Activated CD4-positive, alpha-beta memory T cell treated with anti-CD3 and anti-CD28 coated beads for 36 hours (primary cell): ENCODE measurements around the gene PRRG2. TPM values are rescaled to one million over a fixed set of nuclear protein-coding genes. Genes with fewer than 3 reads are reported as not detected.
"Not testable (repeated sequence)": the region's sequence is repeated elsewhere in the genome, so short reads cannot be mapped to it uniquely, and the experiment has no call there.

Experiments
- CTCF ChIA-PET: fragments of 350-600 bp; sonication (Branson Sonifier 250); formaldehyde crosslinking; loops from one replicate; lab custom pipeline; 2021; ENCODE audit warnings: antibody characterized with exemption, inconsistent platforms; lab: Charles Lee
- POLR2A ChIA-PET: fragments of 350-600 bp; sonication (Branson Sonifier 250); formaldehyde crosslinking; loops from one replicate; lab custom pipeline; 2021; ENCODE audit warnings: antibody characterized with exemption; lab: Charles Lee
- DNase-seq: peaks from one replicate; pipeline ENCODE4 v3.0.0-alpha.2; 2020
- H3K27ac Mint-ChIP-seq: one replicate; pipeline ENCODE4 v1.8.0; 2021; ENCODE audit warnings: mixed read lengths
- H3K27me3 Mint-ChIP-seq: one replicate; pipeline ENCODE4 v1.8.0; 2021; ENCODE audit warnings: mixed read lengths
- H3K36me3 Mint-ChIP-seq: one replicate; pipeline ENCODE4 v1.8.0; 2021; ENCODE audit warnings: mixed read lengths
- H3K4me1 Mint-ChIP-seq: one replicate; pipeline ENCODE4 v1.8.0; 2021; ENCODE audit warnings: low read depth, mixed read lengths
- H3K4me3 Mint-ChIP-seq: one replicate; pipeline ENCODE4 v1.8.0; 2021; ENCODE audit warnings: mild to moderate bottlenecking, mixed read lengths
- H3K9me3 Mint-ChIP-seq: one replicate; pipeline ENCODE4 v1.8.0; 2021; ENCODE audit warnings: mixed read lengths
- intact Hi-C: fragments of 100-400 bp; cut with micrococcal nuclease; formaldehyde crosslinking; loops from one replicate; pipeline ENCODE4 v1.15.1; 2023
- total RNA-seq, 2 experiments: library from RNA; stranded (reverse); gene quantifications; one replicate each; pipeline ENCODE4 v1.2.3, GENCODE V29; 2021

The PRRG2 gene
- total RNA-seq, 2 experiments from 2014 or later: 0.85 to 1.5 TPM

DNA sequence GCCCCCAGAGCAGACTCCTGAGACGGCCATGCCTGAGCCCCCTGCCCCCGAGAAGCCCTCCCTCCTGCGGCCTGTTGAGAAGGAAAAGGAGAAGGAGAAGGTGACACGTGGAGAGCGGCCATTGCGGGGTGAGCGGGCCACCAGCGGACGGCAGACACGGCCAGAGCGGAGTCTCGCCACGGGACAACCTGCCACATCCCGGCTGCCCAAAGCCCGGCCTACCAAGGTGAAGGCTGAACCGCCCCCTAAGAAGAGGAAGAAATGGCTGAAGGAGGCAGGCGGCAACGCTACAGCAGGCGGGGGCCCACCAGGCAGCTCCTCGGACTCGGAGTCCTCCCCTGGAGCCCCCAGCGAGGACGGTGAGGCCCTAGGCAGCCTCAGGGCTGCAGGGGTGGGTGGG lies 34.7 kb downstream of the PRRG2 start:
- H3K4me3 Mint-ChIP-seq: no peak overlapping the region
- peaks cover 14% of the 10 kb centered on the region for H3K4me1 Mint-ChIP-seq
- intact Hi-C loops: no loop called here
- H3K36me3 Mint-ChIP-seq: peaks cover 36% of the 10 kb centered on the region
- no peak for DNase-seq
- CTCF ChIA-PET: no interaction called here
- no peaks in the 10 kb centered on the region for H3K9me3 Mint-ChIP-seq
- H3K27ac Mint-ChIP-seq: no peak overlapping the region
- POLR2A ChIA-PET: interaction anchor here (2.1 kb wide), 1 partner anchor 28 kb away, joined by 4 read pairs; no protein-coding TSS in a partner anchor
- no peaks in the 10 kb centered on the region for H3K27me3 Mint-ChIP-seq

DNA sequence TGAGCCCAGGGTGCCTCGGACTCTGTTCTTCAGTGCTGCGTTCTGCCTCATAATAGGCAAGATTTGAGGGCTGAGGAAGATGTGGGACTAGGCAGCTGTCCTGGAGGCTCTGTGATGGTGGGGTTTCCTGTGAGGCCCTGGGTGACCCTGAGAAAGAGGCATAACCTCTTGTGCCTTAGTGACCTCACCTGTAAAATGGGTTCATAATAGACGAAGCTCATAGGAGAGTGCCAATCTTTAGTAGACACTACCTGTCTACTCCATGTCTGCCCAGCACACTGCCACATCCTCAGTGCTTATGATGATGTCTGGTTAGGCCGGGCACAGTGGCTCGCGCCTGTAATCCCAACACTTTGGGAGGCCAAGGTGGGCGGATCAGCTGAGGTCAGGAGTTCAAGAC lies 35.4 kb downstream of the PRRG2 start:
- POLR2A ChIA-PET: interaction anchor here (2.1 kb wide), 1 partner anchor 27 kb away, joined by 4 read pairs; no protein-coding TSS in a partner anchor
- Mint-ChIP-seq H3K4me3 (no peak overlapping the region), H3K27ac (no peak overlapping the region), H3K9me3 (no peaks in the 10 kb centered on the region), H3K27me3 (no peaks in the 10 kb centered on the region), H3K36me3 (peaks cover 36% of the 10 kb centered on the region), H3K4me1 (peaks cover 14% of the 10 kb centered on the region)
- CTCF ChIA-PET: interaction anchor here (0.8 to 3.0 kb wide), 2 partner anchors 56 to 64 kb away, joined by 3 to 14 read pairs; no protein-coding TSS in a partner anchor
- DNase-seq: no peak
- intact Hi-C loops: no loop called here

DNA sequence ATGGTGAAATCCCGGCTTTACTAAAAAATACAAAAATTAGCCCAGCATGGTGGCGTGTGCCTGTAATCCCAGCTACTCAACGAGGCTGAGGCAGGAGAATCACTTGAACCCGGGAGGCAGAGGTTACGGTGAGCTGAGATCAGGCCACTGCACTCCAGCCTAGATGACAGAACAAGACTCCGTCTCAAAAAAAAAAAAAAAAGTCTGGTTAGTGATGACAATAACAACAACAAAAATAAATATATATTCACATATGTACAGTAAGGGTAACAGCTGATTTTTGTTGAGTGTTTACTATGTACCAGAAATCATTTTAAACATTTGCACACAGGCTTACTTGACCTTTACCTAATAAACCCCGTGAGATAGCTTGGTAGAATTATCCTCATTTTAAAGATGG lies 35.8 kb downstream of the PRRG2 start:
- Mint-ChIP-seq H3K27ac (no peak overlapping the region), H3K36me3 (peaks cover 36% of the 10 kb centered on the region), H3K9me3 (no peaks in the 10 kb centered on the region), H3K4me1 (peaks cover 14% of the 10 kb centered on the region), H3K27me3 (no peaks in the 10 kb centered on the region), H3K4me3 (no peak overlapping the region)
- intact Hi-C loops: no loop called here
- ChIA-PET POLR2A (interaction anchor here (2.1 kb wide), 1 partner anchor 27 kb away, joined by 4 read pairs; no protein-coding TSS in a partner anchor), CTCF (interaction anchor here (0.8 to 3.0 kb wide), 2 partner anchors 55 to 64 kb away, joined by 3 to 14 read pairs; no protein-coding TSS in a partner anchor)
- no peak for DNase-seq

DNA sequence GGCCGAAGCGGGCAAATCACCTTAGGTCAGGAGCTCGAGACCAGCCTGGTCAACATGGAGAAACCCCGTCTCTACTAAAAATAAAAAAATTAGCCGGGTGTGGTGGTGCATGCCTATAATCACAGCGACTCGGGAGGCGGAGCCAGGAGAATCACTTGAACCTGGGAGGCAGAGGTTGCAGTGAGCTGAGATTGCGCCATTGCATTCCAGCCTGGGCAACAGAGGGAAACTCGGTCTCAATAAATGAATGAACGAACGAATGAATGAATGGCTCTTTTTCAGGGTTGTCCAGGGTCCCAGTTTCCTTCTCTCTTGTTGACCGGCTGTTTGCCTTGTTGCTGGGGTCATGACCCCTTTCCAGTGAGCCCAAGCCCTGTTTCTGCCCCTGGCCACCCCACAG lies 36.7 kb downstream of the PRRG2 start:
- H3K27ac Mint-ChIP-seq, intact Hi-C loops, DNase-seq, H3K27me3 Mint-ChIP-seq, H3K4me3 Mint-ChIP-seq, H3K9me3 Mint-ChIP-seq: not testable (repeated sequence)
- CTCF ChIA-PET: interaction anchor here (3.0 kb wide), 1 partner anchor 54 kb away, joined by 14 read pairs; no protein-coding TSS in a partner anchor
- Mint-ChIP-seq H3K36me3 (peaks cover 36% of the 10 kb centered on the region), H3K4me1 (peaks cover 14% of the 10 kb centered on the region)
- POLR2A ChIA-PET: interaction anchor here (2.1 kb wide), 1 partner anchor 26 kb away, joined by 4 read pairs; no protein-coding TSS in a partner anchor

DNA sequence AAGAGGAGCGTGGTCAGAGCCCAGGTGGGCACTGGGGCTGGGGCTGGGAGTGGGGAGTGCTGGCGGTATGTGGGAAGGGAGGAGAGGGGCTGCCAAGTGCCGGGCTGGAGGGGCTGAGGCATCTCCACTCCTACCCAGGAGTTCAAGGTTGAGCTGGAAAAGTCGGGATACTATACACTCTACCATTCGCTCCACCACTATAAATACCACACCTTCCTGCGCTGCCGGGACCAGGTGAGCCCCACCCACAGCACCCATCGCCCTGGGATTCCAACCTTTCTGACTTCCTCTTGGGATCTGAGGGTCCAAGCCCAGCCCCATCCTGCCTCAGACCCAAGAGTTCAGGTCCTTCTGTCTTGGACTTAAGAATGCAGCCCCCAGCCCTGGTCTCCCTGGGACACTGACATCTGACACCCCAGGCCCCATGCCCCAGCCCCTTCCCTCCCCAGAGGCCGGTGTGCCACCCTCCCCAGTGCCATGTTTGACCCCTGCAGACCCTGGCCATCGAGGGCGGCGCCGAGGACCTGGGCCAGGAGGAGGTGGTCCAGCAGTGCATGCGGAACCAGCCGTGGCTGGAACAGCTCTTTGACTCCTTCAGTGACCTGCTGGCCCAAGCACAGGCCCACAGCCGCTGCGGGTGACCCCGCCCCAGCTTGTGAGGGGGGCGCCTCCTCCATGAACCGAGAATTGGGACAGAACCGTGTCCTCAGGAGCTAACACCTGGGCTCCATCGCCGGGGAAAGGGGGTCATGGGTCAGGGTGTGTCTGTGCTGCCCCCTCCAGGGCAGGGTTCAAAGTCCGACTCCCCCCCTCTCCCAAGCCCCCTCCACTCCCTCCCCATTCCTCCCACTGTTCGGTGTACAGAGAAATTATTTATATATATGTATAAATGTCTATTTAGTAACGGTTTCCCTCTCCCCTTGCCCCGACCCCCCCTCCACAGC lies 44.1 kb downstream of the PRRG2 start:
- intact Hi-C loops: no loop called here
- Mint-ChIP-seq H3K4me3 (no peak overlapping the region), H3K27ac (no peak overlapping the region), H3K27me3 (no peaks in the 10 kb centered on the region), H3K4me1 (no peaks in the 10 kb centered on the region), H3K36me3 (peaks cover 3% of the 10 kb centered on the region), H3K9me3 (no peaks in the 10 kb centered on the region)
- ChIA-PET POLR2A (no interaction called here), CTCF (interaction anchor here (0.7 kb wide), 1 partner anchor 56 kb away, joined by 3 read pairs; no protein-coding TSS in a partner anchor)
- DNase-seq: no peak

DNA sequence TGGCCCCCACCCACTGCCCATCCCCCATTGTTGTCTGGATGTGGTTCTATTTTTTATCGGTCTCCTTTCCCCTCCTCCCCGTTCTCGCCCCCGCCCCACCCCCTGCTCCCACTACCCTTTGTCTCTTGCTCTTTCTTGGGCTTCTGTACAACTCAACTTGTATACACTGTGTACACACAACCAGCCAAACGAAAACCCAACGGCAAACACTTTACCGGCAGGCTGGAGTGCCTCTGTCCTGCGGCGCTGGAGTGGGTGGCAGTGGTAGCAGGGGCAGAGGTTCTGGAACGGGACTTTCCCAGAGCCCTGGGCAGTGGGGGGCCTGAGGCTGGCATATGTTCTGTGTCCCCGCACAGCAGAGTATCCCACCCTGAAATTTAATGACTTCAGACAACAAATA lies 45.1 kb downstream of the PRRG2 start:
- intact Hi-C loops: no loop called here

DNA sequence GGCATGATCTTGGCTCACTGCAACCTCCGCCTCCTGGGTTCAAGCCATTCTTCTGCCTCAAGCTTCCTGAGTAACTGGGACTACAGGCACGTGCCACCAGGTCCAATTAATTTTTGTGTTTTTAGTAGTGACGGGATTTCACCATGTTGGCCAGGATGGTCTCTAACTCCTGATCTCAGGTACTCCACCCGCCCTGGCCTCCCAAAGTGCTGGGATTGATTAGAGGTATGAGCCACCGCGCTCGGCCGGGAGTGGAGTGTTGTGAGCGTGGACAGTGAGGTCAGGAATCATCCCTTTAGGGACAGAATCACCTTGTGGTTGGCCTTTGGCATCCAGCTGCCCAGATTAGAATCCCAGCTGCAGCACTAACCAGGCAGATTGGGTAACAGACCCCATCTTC lies 48.5 kb downstream of the PRRG2 start:
- CTCF ChIA-PET: interaction anchor here (0.7 kb wide), 1 partner anchor 51 kb away, joined by 4 read pairs; no protein-coding TSS in a partner anchor
- no peak overlapping the region for H3K27ac Mint-ChIP-seq
- POLR2A ChIA-PET: no interaction called here

More for the DNA sequence above, 45.1 kb downstream of the PRRG2 start:
- DNase-seq: no peak
- Mint-ChIP-seq H3K4me1 (no peaks in the 10 kb centered on the region), H3K4me3 (no peak overlapping the region), H3K9me3 (no peaks in the 10 kb centered on the region), H3K27ac (no peak overlapping the region), H3K36me3 (peaks cover 3% of the 10 kb centered on the region), H3K27me3 (no peaks in the 10 kb centered on the region)
- CTCF ChIA-PET: no interaction called here
- POLR2A ChIA-PET: no interaction called here

DNA sequence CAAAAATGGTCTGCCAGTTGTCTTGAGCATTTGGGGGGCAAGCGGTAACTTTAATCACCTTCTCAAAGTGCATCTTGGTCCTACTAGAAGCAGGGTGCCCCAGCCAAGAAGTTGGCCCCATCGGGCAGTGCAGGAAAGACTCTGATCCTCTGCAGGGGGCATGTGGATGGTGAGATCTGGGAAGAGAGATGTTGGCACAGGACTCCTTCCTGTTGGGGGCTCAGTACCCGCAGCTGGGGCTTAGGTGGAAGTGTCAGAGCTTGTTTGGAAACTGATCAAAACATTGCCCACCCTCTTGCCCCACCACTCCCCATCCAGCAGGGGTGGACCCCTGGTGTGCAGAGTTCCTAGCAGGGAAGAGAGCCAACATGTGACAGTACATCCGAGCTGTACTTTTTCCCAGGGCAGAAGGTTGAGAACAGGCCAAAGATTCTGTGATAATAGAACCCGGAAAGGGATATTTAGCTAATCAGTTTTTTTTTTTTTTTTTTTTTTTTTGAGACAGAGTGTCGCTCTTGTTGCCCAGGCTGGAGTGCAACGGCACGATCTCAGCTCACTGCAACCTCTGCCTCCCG lies 50.0 kb downstream of the PRRG2 start:
- DNase-seq: no peak
- no peaks in the 10 kb centered on the region for H3K27me3 Mint-ChIP-seq
- H3K4me3 Mint-ChIP-seq: no peak overlapping the region
- ChIA-PET CTCF (interaction anchor here (1.1 kb wide), 1 partner anchor 54 kb away, joined by 3 read pairs; no protein-coding TSS in a partner anchor), POLR2A (interaction anchor here (0.5 kb wide), 1 partner anchor 45 kb away, joined by 3 read pairs; no protein-coding TSS in a partner anchor)
- H3K4me1 Mint-ChIP-seq: peaks cover 3% of the 10 kb centered on the region
- H3K9me3 Mint-ChIP-seq: no peaks in the 10 kb centered on the region
- H3K27ac Mint-ChIP-seq: no peak overlapping the region
- no peaks in the 10 kb centered on the region for H3K36me3 Mint-ChIP-seq
- intact Hi-C loops: no loop called here

More for the DNA sequence above, 48.5 kb downstream of the PRRG2 start:
- no peaks in the 10 kb centered on the region for H3K4me1 Mint-ChIP-seq
- no peaks in the 10 kb centered on the region for H3K36me3 Mint-ChIP-seq
- no peak for DNase-seq
- no peak overlapping the region for H3K4me3 Mint-ChIP-seq
- H3K27me3 Mint-ChIP-seq: no peaks in the 10 kb centered on the region
- no peaks in the 10 kb centered on the region for H3K9me3 Mint-ChIP-seq
- intact Hi-C loops: no loop called here

DNA sequence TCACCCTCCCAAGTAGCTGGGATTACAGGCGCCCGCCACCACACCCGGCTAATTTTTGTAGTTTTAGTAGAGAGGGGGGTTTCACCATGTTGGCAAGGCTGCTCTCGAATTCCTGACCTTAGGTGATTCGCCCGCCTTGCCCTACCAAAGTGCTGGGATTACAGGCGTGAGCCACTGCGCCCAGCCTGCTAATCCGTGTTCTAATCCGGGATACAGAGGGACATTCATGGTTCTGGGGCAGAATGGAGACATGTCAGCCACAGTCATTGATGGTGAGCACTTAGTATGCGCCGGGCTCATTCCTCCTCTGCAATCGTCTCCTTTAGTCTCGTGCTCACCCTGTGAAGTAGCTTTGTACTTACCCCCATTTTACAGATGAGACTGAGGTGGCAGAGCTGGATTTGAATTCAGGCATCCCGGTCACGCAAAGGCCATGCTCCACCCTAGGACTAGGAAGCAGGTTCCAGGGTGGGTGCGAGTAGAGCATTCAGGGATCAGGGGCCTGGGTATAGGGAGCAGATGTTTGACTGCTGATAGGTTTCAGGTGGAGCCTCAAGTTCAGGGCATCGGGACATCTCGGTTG lies 50.6 kb downstream of the PRRG2 start:
- intact Hi-C loops: no loop called here
- no peaks in the 10 kb centered on the region for H3K9me3 Mint-ChIP-seq
- ChIA-PET CTCF (interaction anchor here (1.1 kb wide), 1 partner anchor 53 kb away, joined by 3 read pairs; no protein-coding TSS in a partner anchor), POLR2A (interaction anchor here (0.5 kb wide), 1 partner anchor 45 kb away, joined by 3 read pairs; no protein-coding TSS in a partner anchor)
- H3K36me3 Mint-ChIP-seq: no peaks in the 10 kb centered on the region
- H3K27me3 Mint-ChIP-seq: no peaks in the 10 kb centered on the region
- no peak for DNase-seq
- H3K4me1 Mint-ChIP-seq: peaks cover 3% of the 10 kb centered on the region
- no peak overlapping the region for H3K4me3 Mint-ChIP-seq
- no peak overlapping the region for H3K27ac Mint-ChIP-seq

DNA sequence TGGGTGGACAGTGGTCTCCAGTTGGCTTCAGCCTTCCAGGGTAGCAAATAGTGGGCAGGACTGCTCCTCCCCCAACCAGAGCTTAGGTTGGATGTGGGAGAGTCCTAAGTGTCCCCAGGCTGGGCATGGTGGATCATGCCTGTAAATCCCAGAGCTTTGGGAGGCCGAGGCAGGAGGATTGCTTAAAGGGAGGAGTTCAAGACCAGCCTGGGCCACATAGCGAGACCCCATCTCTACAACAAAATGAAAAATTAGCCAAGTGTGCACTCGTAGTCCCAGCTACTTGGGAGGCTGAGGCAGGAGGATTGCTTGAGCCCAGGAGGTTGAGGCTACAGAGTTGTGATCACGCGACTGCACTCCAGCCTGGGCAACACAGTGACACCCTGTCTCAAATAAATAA lies 51.5 kb downstream of the PRRG2 start:
- Mint-ChIP-seq H3K36me3 (no peaks in the 10 kb centered on the region), H3K27me3 (no peaks in the 10 kb centered on the region), H3K4me1 (peaks cover 3% of the 10 kb centered on the region), H3K4me3 (no peak overlapping the region), H3K27ac (no peak overlapping the region), H3K9me3 (no peaks in the 10 kb centered on the region)
- CTCF ChIA-PET: no interaction called here
- no peak for DNase-seq
- POLR2A ChIA-PET: no interaction called here
- intact Hi-C loops: no loop called here

DNA sequence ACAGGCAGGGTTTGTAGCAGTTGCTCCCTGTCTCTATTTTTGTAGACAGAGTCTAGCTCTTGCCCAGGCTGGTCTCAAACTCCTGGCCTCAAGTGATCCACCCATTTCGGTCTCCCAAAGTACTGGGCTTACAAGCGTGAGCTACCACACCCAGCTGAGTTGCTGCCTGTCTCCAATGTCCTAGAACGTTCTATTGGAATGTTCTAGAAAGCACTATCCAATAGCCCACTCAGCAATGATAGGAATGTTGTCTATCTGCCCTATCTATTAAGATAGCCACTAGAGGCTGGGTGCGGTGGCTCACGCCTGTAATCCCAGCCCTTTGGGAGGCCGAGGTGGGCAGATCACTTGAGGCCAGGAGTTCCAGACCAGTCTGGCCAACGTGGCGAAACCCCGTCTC lies 52.2 kb downstream of the PRRG2 start:
- DNase-seq, H3K27ac Mint-ChIP-seq, H3K9me3 Mint-ChIP-seq, H3K4me1 Mint-ChIP-seq, CTCF ChIA-PET, H3K27me3 Mint-ChIP-seq, intact Hi-C loops, POLR2A ChIA-PET, H3K4me3 Mint-ChIP-seq, H3K36me3 Mint-ChIP-seq: not testable (repeated sequence)
